ELR (cell line): ENCODE data around the gene LRRC28.

Experiments used
- DNase-seq: peaks from one replicate; pipeline ENCODE4 v3.0.0-alpha.2; 2015; ENCODE audit warnings: low read depth

The LRRC28 gene

DNA sequence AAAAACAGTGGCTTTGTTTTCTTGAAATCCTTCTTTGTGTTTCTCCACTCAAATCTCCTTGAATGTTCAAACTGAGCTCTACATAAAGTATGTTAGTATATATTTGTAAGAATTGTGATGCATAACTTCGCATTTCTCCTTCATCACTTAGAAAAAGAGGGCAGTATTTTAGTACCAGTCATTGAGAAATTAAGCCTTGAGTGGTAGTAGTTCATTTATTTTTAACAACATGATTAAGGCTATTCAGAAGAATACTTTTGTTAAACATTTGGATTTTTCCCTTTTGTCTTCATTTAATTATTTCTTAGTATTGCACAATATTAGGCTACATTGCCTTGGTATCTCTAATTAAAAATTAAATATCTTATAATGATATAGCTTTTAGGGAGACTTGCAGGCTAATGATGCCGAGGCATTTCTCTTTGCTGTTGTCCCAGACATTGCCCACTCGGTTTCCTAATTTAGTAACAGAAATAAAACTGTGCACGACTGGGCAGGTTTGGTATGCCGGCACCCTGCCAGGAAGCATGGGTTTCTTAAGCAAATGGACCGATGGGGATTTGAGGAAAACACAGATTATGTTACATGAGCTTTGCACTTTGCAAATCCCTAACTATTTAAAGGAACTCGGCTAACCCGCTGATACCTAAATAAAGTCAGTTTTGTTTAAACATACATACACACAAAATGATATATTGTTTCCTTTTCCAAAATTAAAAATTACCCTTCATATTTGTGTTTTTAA is 54.7 kb downstream of the LRRC28 start:
- DNase-seq = no peak

DNA sequence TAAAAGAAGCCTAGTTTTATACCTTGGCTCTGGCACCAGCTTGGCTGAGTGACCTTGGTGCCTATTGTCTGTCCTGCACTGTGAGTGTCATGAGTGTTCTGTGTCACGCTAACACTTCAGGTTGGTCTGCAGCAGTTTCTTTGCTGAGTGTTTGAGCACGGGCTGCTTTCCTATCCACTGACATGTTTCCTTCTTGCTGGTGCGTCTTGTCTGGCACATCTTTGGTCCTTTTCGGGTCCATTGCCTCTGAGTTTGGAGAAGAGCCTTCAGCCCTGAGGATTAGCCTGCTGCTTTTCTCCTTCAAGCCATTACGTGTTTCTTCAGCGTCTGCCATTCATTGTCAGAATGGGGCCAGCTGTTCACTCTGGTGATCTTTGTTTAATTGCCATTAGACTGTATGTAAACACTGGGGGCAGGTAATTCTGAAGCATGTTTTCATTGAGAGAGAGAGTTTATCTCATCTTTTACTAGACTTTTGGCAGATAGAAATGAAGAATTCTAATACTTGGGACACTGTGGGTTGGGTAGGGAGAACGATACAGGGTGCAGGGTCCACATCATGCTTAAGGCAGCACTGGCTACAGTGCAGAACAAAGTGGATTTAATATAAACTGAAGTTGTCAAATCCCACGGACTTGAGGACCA is 55.5 kb downstream of the LRRC28 start:
- DNase-seq = no peak

DNA sequence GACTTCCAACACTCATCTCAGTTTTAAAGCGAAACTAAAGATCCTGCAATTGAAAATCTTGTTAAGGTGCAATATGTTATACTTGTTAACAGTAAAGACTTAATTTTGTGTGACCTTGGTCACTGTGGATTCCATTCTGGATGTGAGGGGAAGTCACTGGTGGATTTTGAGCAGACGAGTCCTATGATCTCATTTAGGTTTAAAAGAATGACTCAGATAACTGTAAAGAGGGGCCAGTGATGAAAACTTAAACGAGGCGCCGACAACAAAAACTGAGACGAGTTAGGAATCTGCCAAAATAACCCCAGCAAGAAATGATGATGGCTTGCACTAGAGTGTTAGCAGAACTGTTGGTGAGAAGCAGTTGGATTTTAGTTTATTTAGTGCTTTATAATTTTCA is 56.5 kb downstream of the LRRC28 start:
- DNase-seq = no peak

DNA sequence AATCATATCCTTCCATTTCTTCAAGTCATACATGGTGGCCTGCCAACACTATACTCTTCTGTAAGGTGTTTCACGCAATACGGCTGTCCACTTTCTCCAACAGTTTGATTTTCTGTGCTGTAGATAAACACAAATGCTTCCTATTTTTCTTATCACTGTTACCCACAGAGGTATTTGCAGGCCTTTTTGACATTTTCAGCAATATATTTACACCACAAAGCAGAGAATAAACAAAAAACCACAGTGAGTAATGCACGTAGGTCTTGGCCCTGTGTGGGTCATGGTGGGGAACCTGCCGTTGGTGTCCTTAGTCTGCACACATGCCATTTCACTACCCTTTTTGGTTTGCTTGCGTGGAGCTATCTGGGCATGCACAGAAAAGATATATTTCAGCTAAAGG is 59.5 kb downstream of the LRRC28 start:
- peak; percentile 17 for DNase-seq

DNA sequence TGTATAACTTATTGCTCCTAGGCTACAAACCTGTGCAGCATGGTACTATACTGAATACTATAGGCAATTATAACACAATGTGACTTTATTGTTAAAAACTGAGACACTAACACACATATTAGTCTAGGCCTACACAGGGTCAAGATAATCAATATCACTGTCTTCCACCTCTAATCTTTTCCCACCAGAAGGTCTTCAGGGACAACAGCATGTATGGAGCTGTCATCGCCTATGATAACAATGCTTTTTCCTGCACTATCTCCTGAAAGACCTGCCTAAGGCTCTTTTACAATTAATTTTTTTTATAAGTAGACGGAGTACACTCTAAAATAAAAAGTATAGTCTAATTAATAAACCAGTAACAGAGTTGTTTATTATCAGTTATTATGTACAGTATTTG is 60.9 kb downstream of the LRRC28 start:
- no peak for DNase-seq

DNA sequence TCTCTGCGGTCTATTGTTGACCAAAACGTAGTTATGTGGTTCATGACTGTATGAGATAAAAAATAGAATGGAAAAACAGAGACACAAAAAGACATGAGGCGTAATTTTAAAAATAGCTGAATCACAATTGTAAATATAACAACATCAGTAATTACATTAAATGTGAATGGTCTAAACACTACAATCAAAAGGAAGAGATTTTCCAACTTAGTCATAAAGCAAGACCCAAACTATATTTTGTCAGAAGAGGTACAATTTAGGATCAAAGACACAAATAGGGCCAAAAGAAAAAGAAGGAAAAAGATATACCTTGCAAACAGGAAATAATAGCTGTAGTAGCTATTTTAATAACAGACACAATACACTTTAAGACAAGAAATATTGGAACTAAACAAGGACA is 61.5 kb downstream of the LRRC28 start:
- DNase-seq = no peak

DNA sequence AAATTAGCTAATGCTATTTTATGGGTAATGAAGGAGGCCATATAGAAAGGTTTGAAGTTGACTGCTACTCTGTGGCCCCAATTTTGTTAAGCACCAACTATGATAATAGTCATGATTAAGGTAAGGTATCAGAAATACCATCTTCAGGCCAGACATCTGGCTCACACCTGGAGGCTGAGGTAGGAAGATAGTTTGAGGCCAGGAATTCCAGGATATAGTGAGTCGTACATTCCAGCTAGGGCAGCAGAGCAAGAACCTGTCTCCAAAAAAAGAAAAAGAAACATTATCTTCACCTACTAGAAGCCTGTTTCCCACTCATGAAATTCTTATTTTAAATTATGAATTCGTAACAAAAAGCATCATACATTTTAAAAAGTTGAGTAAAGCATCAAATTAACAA is 64.4 kb downstream of the LRRC28 start:
- DNase-seq = no peak

DNA sequence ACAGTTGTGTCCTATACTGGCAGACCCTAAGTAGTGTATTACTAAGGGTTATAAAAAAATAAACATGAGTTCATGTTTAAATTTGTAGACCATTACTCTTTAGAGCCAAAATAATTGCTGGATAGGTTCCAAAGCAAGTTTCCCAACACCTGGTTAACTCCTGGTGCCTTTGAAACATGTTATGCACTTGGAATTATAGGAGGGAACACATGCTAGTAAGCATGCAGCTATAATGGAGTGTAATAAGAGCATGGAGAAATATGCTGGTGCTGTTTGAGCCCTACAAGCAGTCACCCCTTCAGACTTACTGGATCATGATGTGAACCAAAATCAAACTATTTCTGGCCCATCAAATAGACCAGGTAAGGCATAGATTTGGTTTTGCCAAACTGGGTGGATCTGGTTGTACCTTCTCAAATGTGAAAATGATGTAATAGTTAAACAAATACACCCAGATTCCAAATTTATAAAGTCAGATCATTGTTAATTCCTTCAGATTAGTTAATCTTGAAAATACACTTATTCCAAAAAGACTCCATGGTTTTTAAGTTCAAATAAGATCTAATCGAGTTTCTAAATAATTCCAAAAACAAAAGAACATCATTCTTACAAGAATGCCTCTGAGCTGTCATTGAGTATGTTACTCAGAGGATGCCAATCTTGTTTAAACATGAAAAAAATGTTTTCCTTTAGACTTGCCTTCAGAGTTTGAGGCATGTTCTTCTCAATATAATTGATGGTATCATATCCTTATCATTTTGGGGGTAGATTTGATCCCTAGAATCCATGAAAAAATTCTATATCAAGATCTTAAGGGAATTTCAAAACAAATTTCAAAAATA is 69.3 kb downstream of the LRRC28 start:
- no peak for DNase-seq

DNA sequence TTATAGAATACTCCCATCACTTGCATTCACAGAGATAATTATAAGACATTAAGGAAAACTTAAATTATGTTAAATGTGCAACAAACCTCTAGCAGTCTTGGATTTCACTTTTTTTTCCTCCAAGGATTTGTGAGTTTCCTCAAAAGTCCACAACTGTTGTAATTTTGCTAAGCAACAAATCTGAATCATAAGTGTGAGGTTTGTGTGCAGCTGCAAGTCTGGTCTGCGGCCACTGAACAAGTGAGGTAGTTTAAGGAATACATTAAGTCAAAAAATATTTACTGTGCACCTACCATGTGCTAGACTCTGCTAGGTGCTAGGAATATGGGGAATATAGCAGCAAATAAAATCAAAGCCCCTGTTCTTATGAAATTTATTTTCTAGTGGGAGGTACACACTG is 70.2 kb downstream of the LRRC28 start:
- no peak for DNase-seq

DNA sequence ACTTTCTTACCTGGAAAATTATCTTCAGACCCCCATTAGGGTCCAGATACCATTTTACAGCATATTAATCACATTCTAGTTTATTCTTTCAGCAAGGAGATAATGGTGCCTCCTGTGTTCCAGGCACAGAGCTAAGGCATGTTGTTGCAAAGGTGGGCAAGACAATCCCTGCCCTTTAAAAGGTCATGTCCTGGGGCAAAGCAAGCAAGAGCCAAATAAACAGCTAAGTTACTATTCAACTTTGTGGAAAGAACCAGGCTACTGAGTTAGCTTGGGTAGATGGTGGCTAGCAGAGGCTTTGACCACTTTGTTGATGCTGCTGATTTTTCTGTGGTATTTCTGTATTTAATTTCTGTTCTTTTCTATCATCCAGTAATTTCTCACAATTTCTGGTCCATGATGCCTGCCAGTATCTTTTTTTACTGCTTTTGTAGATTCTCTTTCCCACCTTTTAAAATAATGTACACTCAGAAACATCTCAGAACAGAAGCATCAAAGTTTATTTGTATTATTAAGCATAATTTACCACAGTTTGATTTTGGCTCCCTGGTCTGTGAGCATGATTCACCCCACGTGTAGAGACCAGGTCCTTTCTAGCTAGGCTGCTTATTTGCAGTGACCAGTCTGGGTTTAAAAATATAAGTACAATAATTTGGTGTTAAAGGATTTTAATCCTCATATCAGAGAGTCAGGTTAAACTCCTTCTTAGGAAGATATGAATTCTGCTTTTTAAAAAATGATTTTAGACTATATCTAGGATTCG is 71.5 kb downstream of the LRRC28 start:
- DNase-seq = peak; percentile 15

DNA sequence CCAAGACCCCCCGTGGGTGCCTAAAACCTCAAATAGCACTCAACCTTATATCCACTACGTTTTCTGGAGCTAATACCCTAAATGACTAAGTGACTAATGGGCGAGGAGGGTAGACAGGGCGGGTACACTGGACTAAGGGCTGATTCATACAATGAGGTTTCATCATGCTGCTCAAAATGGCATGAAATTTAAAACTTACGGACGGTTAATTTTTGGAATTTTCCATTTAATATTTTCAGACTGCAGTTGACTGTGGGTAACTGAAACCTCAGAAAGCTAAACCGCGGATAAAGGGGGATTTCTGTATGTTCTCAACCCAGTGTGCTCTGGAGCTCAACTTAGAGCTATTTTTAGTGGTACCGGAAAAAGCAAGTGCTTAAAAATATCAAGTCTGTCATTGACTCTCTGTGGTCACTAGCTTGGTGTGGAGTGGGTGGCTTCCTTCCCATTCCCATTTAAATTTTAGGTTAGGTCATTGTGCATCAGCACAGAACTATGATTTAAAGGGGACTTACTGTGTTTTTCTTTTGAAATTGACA is 72.9 kb downstream of the LRRC28 start:
- peak; percentile 86 for DNase-seq

DNA sequence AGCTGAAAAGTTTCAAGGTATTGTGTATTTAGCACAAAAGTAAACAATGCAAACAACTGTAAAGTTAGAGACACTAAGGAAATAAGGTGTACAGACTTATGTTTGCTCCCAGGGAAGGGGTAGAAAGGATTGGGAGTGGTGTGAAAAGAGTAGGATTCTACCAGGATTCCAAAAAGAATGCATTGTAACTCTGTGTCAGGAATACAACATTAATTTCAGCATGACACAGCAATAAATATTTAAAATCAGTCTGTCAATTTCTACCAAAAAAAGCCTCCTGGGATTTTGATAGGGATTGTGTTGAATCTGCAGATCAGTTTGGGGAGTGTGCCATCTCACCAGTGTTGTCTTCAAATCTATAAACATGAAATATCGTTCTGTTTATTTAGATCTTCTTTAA is 73.4 kb downstream of the LRRC28 start:
- DNase-seq = no peak

DNA sequence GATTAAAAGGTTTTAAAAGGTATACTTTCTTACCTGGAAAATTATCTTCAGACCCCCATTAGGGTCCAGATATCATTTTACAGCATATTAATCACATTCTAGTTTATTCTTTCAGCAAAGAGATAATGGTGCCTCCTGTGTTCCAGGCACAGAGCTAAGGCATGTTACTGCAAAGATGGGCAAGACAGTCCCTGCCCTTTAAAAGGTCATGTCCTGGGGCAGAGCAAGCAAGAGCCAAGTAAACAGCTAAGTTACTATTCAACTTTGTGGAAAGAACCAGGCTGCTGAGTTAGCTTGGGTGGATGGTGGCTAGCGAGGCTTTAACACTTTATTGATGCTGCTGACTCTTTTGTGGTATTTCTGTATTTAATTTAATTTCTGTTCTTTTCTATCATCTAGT is 75.0 kb downstream of the LRRC28 start:
- no peak for DNase-seq

DNA sequence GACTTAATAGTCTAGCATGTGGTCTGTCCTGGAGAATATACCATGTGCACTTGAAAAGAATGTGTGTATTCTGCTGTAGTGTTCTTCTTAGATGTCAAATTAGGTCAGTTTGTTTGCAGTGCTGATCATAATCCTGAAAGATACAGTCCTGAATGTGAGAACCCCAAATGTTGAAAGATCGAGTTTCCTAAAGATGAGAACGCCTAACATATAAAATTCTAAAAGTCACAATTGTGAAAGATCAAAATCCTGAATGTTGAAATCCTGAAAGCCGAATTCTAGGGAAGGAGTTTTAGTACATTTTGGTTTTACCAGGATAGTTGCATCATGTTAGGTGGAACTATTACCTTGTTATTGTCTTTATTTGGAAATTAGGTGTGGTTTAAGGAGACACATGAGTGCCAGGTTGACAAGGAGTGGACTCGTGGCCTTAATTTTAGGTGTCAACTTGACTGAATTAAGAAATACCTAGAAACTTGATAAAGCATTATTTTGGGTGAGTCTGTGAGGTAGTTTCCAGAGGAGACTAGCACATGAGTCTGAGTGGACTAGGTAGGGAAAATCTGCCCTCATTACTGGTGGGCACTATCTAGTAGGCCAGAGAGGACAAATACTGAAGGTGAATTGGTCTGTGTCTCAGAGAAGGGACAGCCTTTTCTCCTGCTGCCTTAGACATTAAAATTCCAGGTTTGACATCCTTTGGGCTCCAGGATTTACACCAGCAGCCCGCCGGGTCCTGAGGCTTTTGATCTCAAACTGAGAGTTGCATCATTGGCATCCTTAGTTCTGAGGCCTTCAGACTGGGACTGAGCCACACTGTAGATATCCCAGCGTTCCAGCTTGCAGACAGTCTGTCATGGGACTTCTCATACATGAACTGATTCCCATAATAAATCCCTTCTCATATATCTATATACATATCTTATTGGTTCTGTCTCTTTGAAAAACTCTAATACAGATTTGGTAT is 77.1 kb downstream of the LRRC28 start:
- no peak for DNase-seq

DNA sequence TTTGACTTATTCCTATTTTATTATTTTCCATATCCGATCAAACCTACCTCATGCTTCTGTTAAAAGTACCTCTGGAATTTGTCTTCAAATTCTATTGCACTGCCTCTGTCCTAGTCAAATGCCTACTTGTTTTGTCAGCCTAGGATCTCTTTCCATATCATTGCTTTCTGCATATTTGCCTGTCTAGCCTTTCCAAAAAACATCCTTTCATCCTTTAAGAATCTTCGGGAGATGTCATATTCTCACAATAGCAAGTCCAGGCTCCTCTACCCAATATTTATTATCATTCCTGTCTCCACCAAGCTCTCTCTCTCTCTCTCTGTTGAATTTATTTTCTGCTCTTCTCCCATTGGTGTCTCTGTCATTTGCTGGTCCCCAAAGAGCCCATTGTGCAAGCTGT is 80.1 kb downstream of the LRRC28 start:
- no peak for DNase-seq

DNA sequence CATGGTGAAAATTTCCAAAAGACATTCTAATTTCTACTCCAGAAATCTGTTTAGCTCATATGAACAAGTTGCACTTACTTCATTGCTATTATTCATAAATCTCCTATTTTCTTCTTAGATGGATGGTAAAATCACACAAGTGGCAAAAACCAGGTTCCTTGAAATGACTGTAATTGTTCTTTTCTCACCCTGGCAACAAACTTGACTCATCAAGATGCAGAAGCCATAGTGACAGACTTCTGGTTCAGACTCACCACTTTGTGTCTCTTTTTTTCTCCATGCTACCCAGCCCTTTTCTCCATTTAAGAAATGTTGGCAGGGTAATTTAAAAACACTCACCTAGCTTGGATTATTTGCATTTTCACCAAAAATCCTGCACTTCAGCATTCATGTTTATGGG is 82.1 kb downstream of the LRRC28 start:
- DNase-seq = no peak

DNA sequence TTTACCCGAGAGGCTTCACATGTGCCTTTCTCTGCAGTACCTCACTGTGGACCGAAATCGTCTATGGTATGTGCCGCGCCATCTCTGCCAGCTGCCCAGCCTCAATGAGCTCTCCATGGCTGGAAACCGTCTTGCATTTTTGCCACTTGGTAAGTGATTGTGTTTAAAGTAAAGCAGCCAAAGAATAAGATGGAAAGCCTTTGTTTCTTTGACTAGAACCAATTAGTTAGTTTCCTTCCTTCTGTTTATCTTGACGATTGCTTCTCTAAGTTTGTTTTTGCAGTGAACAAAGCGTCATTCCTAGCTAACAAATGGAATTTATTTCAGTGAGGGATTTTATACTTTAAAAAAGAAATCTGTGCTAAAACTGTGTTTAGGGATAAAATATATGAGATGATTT is 82.7 kb downstream of the LRRC28 start:
- DNase-seq = no peak

DNA sequence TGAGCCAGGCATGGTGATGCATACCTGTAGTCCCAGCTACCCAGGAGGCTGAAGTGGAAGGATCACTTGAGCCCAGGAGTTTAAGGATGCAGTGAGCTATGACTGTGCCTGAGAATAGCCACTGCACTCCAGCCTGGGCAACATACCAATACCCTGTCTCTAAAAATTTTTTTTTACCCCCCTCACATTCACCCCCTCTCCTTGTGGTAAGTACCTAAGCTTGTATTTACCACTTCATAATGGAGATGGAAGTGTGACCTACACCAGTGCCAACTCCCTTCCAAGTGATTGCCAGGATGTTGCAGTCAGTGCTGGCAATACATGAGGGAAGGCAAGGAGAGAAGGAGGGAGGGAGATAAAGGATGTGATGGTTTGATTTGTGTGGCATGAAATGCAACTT is 84.2 kb downstream of the LRRC28 start:
- no peak for DNase-seq

DNA sequence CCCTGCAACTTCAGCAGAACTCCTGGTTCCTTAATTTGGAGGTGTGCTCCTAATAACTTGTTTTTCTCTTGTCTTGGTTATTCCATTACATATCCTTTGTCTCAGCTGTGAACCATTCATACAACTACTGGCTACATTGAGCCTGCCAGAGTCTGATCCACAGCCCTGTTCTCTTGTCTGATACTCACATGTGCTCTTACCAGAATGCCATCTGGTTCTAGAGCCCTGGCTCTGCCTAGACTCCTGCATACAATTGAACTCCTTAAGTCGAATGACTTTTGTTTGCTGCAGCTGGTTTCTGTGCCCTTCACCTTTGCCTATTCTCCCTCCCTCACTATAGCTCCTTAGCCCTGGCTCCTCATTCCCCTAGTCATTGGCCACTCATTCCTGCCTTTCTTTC is 85.5 kb downstream of the LRRC28 start:
- no peak for DNase-seq

DNA sequence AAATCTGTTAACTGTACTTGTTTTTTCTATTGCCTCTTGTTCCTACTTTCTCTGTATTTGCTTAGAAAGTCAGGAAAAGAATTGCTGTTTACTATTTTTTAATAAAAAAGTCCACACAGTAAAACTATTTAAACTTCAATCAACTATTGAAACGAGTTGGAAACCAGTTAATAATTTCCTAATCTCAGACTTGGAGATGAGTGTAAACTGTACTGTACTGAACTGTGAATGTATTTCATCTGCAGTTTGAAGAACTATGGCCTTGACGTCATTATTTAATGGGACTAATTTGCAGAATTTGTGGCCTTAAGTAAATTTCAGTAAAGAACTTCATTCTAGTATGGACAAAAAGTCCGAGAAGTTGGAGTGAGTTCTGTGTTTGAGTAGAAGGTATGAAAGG is 89.1 kb downstream of the LRRC28 start:
- no peak for DNase-seq

DNA sequence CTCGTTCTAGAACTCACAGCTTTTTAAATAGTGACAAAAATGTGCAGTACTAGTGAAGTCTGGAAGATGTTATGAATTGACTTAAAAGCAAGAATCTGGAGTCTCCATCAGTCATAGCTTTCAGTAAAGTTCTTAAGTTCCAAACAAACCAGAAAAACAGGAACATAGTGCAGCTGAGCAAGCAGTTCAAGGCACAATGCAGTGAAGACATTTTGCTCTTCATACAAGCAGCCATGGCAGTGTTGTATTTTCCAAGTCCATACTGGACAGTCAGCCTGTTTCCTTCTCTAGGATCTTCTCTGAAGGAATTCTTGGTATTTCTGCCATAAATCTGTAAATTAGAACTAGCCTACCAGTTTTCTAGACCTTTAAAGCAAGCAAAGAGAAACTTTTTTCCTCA is 90.5 kb downstream of the LRRC28 start:
- no peak for DNase-seq
